ENCODE data around the gene IQGAP2. TPM values are rescaled to one million over a fixed set of nuclear protein-coding genes. Genes with fewer than 3 reads are reported as not detected.
"Not testable (repeated sequence)": the region's sequence is repeated elsewhere in the genome, so short reads cannot be mapped to it uniquely, and the experiment has no call there.

IQGAP2 gene
- total RNA-seq, 1 experiment from 2014 or later, result 0.59 TPM

GRCh38 chr5:76427206-76428140, 24.4 kb downstream of the IQGAP2 start:
- POLR2A ChIA-PET, result no interaction called here
- no peaks in the 10 kb centered on the region for H3K4me1 ChIP-seq (ENCODE audit: control insufficient read depth, insufficient read depth, low read length)
- H3K9me3 ChIP-seq (ENCODE audit: control insufficient read depth, insufficient read depth, low read depth, low read length), result no peaks in the 10 kb centered on the region
- H3K27me3 ChIP-seq (ENCODE audit: control insufficient read depth, insufficient read depth, low read length), result no peaks in the 10 kb centered on the region
- peak; percentile 42; the same call in 1 of the 2 replicates for ATAC-seq
- CTCF ChIA-PET, result interaction anchor here (0.6 kb wide), 1 partner anchor 156 kb away, joined by 7 read pairs; no protein-coding TSS in a partner anchor
- intact Hi-C loops (cut with micrococcal nuclease; ENCODE audit: unreplicated experiment) (no loop called here), in situ Hi-C loops (cut with HindIII; ENCODE audit: low pct_unique_long_range_greater_than_20kb, low sequenced_read_pairs) (no loop called here)
- H3K4me3 ChIP-seq (ENCODE audit: low read depth in 2 of 2, low read length in 2 of 2), result no peak overlapping the region
- no peaks in the 10 kb centered on the region for H3K36me3 ChIP-seq (ENCODE audit: control insufficient read depth, insufficient read depth, low read length)
- no peak for DNase-seq (ENCODE audit: low read depth, low spot score)
- H3K27ac ChIP-seq (ENCODE audit: low read length), result no peak overlapping the region
- BruUV-seq (replicated peaks), result no TSS peak
- no peak for TF ChIP-seq TCF7L2 (IDR thresholded peaks at IDR 0.05; ENCODE audit: low read depth, low read length)
- TF ChIP-seq POLR2AphosphoS5 (IDR thresholded peaks at IDR 0.05; ENCODE audit: low read depth, low read length), result no peak
- no peak for TF ChIP-seq SIN3A (IDR thresholded peaks at IDR 0.05; ENCODE audit: borderline replicate concordance, insufficient read depth, low read depth, low read length)
- TF ChIP-seq, protein P1, sequence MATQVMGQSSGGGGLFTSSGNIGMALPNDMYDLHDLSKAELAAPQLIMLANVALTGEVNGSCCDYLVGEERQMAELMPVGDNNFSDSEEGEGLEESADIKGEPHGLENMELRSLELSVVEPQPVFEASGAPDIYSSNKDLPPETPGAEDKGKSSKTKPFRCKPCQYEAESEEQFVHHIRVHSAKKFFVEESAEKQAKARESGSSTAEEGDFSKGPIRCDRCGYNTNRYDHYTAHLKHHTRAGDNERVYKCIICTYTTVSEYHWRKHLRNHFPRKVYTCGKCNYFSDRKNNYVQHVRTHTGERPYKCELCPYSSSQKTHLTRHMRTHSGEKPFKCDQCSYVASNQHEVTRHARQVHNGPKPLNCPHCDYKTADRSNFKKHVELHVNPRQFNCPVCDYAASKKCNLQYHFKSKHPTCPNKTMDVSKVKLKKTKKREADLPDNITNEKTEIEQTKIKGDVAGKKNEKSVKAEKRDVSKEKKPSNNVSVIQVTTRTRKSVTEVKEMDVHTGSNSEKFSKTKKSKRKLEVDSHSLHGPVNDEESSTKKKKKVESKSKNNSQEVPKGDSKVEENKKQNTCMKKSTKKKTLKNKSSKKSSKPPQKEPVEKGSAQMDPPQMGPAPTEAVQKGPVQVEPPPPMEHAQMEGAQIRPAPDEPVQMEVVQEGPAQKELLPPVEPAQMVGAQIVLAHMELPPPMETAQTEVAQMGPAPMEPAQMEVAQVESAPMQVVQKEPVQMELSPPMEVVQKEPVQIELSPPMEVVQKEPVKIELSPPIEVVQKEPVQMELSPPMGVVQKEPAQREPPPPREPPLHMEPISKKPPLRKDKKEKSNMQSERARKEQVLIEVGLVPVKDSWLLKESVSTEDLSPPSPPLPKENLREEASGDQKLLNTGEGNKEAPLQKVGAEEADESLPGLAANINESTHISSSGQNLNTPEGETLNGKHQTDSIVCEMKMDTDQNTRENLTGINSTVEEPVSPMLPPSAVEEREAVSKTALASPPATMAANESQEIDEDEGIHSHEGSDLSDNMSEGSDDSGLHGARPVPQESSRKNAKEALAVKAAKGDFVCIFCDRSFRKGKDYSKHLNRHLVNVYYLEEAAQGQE (IDR thresholded peaks at IDR 0.05; ENCODE audit: insufficient read depth in 1 of 2, low read depth in 2 of 2, low read length in 1 of 2), result no peak
- TF ChIP-seq, protein P2, sequence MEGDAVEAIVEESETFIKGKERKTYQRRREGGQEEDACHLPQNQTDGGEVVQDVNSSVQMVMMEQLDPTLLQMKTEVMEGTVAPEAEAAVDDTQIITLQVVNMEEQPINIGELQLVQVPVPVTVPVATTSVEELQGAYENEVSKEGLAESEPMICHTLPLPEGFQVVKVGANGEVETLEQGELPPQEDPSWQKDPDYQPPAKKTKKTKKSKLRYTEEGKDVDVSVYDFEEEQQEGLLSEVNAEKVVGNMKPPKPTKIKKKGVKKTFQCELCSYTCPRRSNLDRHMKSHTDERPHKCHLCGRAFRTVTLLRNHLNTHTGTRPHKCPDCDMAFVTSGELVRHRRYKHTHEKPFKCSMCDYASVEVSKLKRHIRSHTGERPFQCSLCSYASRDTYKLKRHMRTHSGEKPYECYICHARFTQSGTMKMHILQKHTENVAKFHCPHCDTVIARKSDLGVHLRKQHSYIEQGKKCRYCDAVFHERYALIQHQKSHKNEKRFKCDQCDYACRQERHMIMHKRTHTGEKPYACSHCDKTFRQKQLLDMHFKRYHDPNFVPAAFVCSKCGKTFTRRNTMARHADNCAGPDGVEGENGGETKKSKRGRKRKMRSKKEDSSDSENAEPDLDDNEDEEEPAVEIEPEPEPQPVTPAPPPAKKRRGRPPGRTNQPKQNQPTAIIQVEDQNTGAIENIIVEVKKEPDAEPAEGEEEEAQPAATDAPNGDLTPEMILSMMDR (IDR thresholded peaks at IDR 0.05), result no peak

DNA sequence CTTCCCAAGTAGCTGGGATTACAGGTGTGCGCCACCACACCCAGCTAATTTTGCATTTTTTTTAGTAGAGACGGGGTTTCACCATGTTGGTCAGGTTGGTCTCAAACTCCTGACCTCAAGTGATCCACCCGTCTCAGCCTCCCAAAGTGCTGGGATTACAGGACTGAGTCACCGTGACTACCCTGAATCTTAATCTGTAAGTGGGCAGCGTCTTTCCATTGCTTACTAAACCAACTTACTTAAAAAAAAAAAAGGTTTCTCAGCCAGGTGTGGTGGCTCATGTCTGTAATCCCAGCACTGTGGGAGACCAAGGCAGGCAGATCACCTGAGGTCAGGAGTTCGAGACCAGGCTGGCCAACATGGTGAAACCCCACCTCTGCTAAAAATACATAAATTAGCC, 25.5 kb downstream of the IQGAP2 start:
- H3K27me3 ChIP-seq (ENCODE audit: control insufficient read depth, insufficient read depth, low read length); in situ Hi-C loops (cut with HindIII; ENCODE audit: low pct_unique_long_range_greater_than_20kb, low sequenced_read_pairs); DNase-seq (ENCODE audit: low read depth, low spot score); H3K4me1 ChIP-seq (ENCODE audit: control insufficient read depth, insufficient read depth, low read length); H3K36me3 ChIP-seq (ENCODE audit: control insufficient read depth, insufficient read depth, low read length); ATAC-seq; H3K9me3 ChIP-seq (ENCODE audit: control insufficient read depth, insufficient read depth, low read depth, low read length); H3K27ac ChIP-seq (ENCODE audit: low read length); POLR2A ChIA-PET; BruUV-seq (replicated peaks); CTCF ChIA-PET; H3K4me3 ChIP-seq (ENCODE audit: low read depth in 2 of 2, low read length in 2 of 2); intact Hi-C loops (cut with micrococcal nuclease; ENCODE audit: unreplicated experiment): not testable (repeated sequence)

- in situ Hi-C loops (cut with HindIII; ENCODE audit: low pct_unique_long_range_greater_than_20kb, low sequenced_read_pairs), result no loop called here
- intact Hi-C loops (cut with micrococcal nuclease; ENCODE audit: unreplicated experiment), result no loop called here
- Histone ChIP-seq H3K4me1 (ENCODE audit: control insufficient read depth, insufficient read depth, low read length) (no peaks in the 10 kb centered on the region), H3K27ac (ENCODE audit: low read length) (no peak overlapping the region), H3K36me3 (ENCODE audit: control insufficient read depth, insufficient read depth, low read length) (no peaks in the 10 kb centered on the region), H3K27me3 (ENCODE audit: control insufficient read depth, insufficient read depth, low read length) (no peaks in the 10 kb centered on the region), H3K9me3 (ENCODE audit: control insufficient read depth, insufficient read depth, low read depth, low read length) (no peaks in the 10 kb centered on the region), H3K4me3 (ENCODE audit: low read depth in 2 of 2, low read length in 2 of 2) (no peak overlapping the region)
- ChIA-PET POLR2A (no interaction called here), CTCF (no interaction called here)
- TF ChIP-seq, protein P2 (IDR thresholded peaks at IDR 0.05), result no peak
- TF ChIP-seq SIN3A (IDR thresholded peaks at IDR 0.05; ENCODE audit: borderline replicate concordance, insufficient read depth, low read depth, low read length), result no peak
- TF ChIP-seq, protein P1 (IDR thresholded peaks at IDR 0.05; ENCODE audit: insufficient read depth in 1 of 2, low read depth in 2 of 2, low read length in 1 of 2), result no peak
- BruUV-seq (replicated peaks), result no TSS peak
- ATAC-seq, result no peak
- DNase-seq (ENCODE audit: low read depth, low spot score), result no peak
Observed at GRCh38 chr5:76433261-76433660, 30.2 kb downstream of the IQGAP2 start.
